Pancreas (tissue), 10 donors: ENCODE data around the gene INO80C. TPM values are rescaled to one million over a fixed set of nuclear protein-coding genes. Genes with fewer than 3 reads are reported as not detected.

Experiments
- ATAC-seq, 4 donors: fragments of 200-7000 bp; cut with Tn5 transposase; one replicate each; pipeline versions ENCODE4 v1.8.0 to v1.9.1; 2020; ENCODE audit warnings: mild to moderate bottlenecking in 4 of 4, moderate library complexity in 4 of 4
- DNase-seq, 6 donors: peaks; one replicate each; pipeline ENCODE4 v3.0.0-alpha.2; 2020
- FAIRE-seq: peaks from 2 replicates; lab custom pipeline; 2012; peaks lifted over from hg19 to GRCh38; lab: Jason Lieb, UNC
- H3K27ac ChIP-seq, 4 donors: fragments of 200-600 bp; sonication (generic); 1 replicate in 3 of 4; 2 replicates in 1 of 4; pipeline versions ENCODE4 v1.5.0 to v1.8.0; 2020
- H3K27me3 ChIP-seq, 4 donors: fragments of 200-600 bp; one replicate each; pipeline ENCODE4 v1.8.0; 2021
- H3K36me3 ChIP-seq, 3 donors: fragments of 200-600 bp; sonication (generic) in 1 of 3; one replicate each; pipeline versions ENCODE4 v1.5.0 to v1.8.0; 2020 to 2021
- H3K4me1 ChIP-seq, 3 donors: fragments of 200-600 bp; one replicate each; pipeline ENCODE4 v1.8.0; 2021
- H3K4me3 ChIP-seq, 4 donors: fragments of 200-600 bp; sonication (generic) in 2 of 4; one replicate each; pipeline versions ENCODE4 v1.5.0 to v1.8.0; 2020 to 2021
- H3K9me3 ChIP-seq, 4 donors: fragments of 200-600 bp; one replicate each; pipeline ENCODE4 v1.8.0; 2021
- WGBS, 2 donors: extraction: QIAGEN DNeasy Blood & Tissue Kit; methylation state at CpG; one replicate each; pipeline ENCODE4 v1.1.7; 2013; 5-methylcytosine and 5-hydroxymethylcytosine counted together
- intact Hi-C, 3 donors: fragments of 100-400 bp; cut with DNase I; formaldehyde crosslinking; loops; one replicate each; pipeline versions ENCODE4 v1.11.1 to v1.14.2; 2022
- polyA plus RNA-seq, 2 donors: library from polyadenylated mRNA; stranded (reverse); fragments of 200-250 nt; gene quantifications; one replicate each; pipeline ENCODE4 v1.2.3, GENCODE V29; 2013
- total RNA-seq, 6 donors: library from RNA; stranded (reverse); fragmentation: NEBNext Ultra II Directional in 4 of 6; extraction: Animal tissue kit (Norgen Biotek cat#: 25700) in 4 of 6; gene quantifications; one replicate each; pipeline versions ENCODE4 v1.2.1 to v1.2.4, GENCODE V29; 2021 to 2023
- TF ChIP-seq, protein P1 (sequence below), 4 donors: fragments of 200-600 bp; sonication (generic) in 3 of 4; IDR thresholded peaks; one replicate each; pipeline versions ENCODE4 v1.5.0 to v1.8.0; 2021; ENCODE audit warnings: antibody characterized with exemption in 4 of 4
- donor health status: healthy with polysubstance abuse.
- donor health status: DM: no; HTN: no; CAD: no; lungs with moderate emphysema.
- donor health status: DM: no; HTN: no; CAD: no.
- donor health status: control.
- donor health status: control.
- donor health status: Bipolar disorder and iron deficiency.
- donor health status: DM: yes; HTN: yes; CAD: no.
- donor health status: DM: no; HTN: no; CAD: no.
- donor health status: DM: no; HTN: no; CAD: no.
- donor health status: DM: yes; HTN: yes; CAD: no.

Gene INO80C
- total and polyA plus RNA-seq, 8 donors: 6.1 to 25.6 (median 9.8) TPM

GRCh38 chr18:35435401-35435800 lies 62.4 kb downstream of the INO80C start:
- DNase-seq (no peak), FAIRE-seq (peak; percentile 13), ATAC-seq (no peak)
- no peaks in the 10 kb centered on the region for H3K36me3 ChIP-seq
- intact Hi-C loops: no loop called here
- no peaks in the 10 kb centered on the region for H3K9me3 ChIP-seq
- no peaks in the 10 kb centered on the region for H3K4me1 ChIP-seq
- H3K27ac ChIP-seq: no peak overlapping the region
- WGBS, 2 donors: 84 to 90% methylated on average over 3 of the region's 3 CpGs
- no peak overlapping the region for H3K4me3 ChIP-seq
- TF ChIP-seq, protein P1, sequence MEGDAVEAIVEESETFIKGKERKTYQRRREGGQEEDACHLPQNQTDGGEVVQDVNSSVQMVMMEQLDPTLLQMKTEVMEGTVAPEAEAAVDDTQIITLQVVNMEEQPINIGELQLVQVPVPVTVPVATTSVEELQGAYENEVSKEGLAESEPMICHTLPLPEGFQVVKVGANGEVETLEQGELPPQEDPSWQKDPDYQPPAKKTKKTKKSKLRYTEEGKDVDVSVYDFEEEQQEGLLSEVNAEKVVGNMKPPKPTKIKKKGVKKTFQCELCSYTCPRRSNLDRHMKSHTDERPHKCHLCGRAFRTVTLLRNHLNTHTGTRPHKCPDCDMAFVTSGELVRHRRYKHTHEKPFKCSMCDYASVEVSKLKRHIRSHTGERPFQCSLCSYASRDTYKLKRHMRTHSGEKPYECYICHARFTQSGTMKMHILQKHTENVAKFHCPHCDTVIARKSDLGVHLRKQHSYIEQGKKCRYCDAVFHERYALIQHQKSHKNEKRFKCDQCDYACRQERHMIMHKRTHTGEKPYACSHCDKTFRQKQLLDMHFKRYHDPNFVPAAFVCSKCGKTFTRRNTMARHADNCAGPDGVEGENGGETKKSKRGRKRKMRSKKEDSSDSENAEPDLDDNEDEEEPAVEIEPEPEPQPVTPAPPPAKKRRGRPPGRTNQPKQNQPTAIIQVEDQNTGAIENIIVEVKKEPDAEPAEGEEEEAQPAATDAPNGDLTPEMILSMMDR (IDR thresholded peaks at IDR 0.05): no peak
- no peaks in the 10 kb centered on the region for H3K27me3 ChIP-seq

GRCh38 chr18:35432565-35433001 lies 65.2 kb downstream of the INO80C start:
- Histone ChIP-seq H3K4me1 (no peaks in the 10 kb centered on the region), H3K4me3 (no peak overlapping the region), H3K27ac (no peak overlapping the region), H3K27me3 (no peaks in the 10 kb centered on the region), H3K9me3 (no peaks in the 10 kb centered on the region), H3K36me3 (no peaks in the 10 kb centered on the region)
- TF ChIP-seq, protein P1 (IDR thresholded peaks at IDR 0.05): no peak
- no peak for ATAC-seq
- intact Hi-C loops: no loop called here
- 48 to 68% methylated on average over 1 of the region's 1 CpG for WGBS, 2 donors
- no peak for FAIRE-seq
- no peak for DNase-seq

DNA sequence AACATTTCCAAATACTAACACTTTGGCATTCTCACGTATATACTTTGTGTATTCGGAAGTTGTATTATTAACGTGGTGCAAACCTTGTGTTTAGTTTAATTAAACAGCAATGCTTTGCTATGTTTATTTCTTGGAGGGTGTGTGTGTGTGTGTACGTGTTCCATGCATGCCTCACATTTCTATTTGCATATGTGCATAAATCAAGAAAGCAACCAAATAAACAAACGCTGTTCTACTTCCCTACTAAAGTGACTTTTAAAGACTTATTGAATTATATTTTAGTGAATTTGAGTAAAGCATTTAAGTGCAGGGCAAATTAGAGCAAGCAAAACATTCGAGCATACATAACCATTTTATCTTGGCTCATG lies 66.4 kb downstream of the INO80C start:
- no peak for FAIRE-seq
- Histone ChIP-seq H3K36me3 (no peaks in the 10 kb centered on the region), H3K4me1 (no peaks in the 10 kb centered on the region), H3K9me3 (no peaks in the 10 kb centered on the region), H3K27ac (no peak overlapping the region), H3K27me3 (no peaks in the 10 kb centered on the region), H3K4me3 (no peak overlapping the region)
- no peak for DNase-seq
- intact Hi-C loops: no loop called here
- no peak for ATAC-seq
- TF ChIP-seq, protein P1 (IDR thresholded peaks at IDR 0.05): no peak
- WGBS, 2 donors: 73 to 76% methylated on average over 6 of the region's 6 CpGs

GRCh38 chr18:35430721-35431373 lies 66.9 kb downstream of the INO80C start:
- DNase-seq (no peak), FAIRE-seq (no peak), ATAC-seq (no peak)
- intact Hi-C loops: no loop called here
- no peaks in the 10 kb centered on the region for H3K4me1 ChIP-seq
- H3K4me3 ChIP-seq: no peak overlapping the region
- TF ChIP-seq, protein P1 (IDR thresholded peaks at IDR 0.05): no peak
- H3K36me3 ChIP-seq: no peaks in the 10 kb centered on the region
- H3K9me3 ChIP-seq: no peaks in the 10 kb centered on the region
- no peak overlapping the region for H3K27ac ChIP-seq
- WGBS, 2 donors: 71 to 74% methylated on average over 4 of the region's 4 CpGs
- H3K27me3 ChIP-seq: no peaks in the 10 kb centered on the region

- intact Hi-C loops: no loop called here
- TF ChIP-seq, protein P1 (IDR thresholded peaks at IDR 0.05): no peak
- WGBS, 2 donors: 68 to 72% methylated on average over 5 of the region's 5 CpGs
- no peaks in the 10 kb centered on the region for H3K4me1 ChIP-seq
- no peak overlapping the region for H3K27ac ChIP-seq
- H3K9me3 ChIP-seq: no peaks in the 10 kb centered on the region
- H3K4me3 ChIP-seq: no peak overlapping the region
- no peak for ATAC-seq
- no peaks in the 10 kb centered on the region for H3K36me3 ChIP-seq
- no peaks in the 10 kb centered on the region for H3K27me3 ChIP-seq
- no peak for DNase-seq
- FAIRE-seq: no peak
Measured at GRCh38 chr18:35426786-35427185, 71.0 kb downstream of the INO80C start.
